ENCODE results near the gene ACSL5. TPM values are rescaled to one million over a fixed set of nuclear protein-coding genes. Genes with fewer than 3 reads are reported as not detected.

Gene ACSL5
- total and polyA plus RNA-seq, 2 of the 8 experiments (the other 6 are each of a cell fraction or from before 2014, with no cell fraction given): not detected

DNA sequence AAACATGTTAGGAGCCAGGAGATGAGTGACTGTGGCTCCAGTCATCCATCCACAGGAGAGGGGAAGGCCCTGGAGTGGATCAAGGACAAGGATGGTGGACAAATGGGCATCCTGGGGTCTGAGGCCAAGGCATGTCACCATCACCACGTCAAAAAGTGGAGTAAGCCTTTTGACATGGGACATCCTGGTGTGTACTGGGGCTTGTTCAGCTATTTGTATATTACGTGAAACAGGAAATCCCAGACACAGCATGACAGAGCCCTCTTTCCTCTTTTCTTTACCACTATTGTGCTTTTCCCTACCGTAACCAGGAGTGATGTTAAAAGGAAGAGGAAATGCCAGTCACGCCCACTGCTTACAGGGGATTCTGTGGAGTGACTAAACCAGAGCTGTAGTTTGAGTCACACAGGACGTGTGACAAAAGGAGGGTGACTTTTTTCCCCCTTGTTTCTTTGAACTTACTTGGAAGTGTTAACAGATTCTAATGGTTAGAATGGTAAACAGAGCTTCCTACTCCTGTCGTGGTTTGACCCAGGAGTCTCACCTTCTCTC, 15.4 kb downstream of the ACSL5 start:
- H3K56ac ChIP-seq (replicated peaks; ENCODE audit: insufficient read length, low read depth, low read length): no peak overlapping the region
- no peak overlapping the region for H2BK5ac ChIP-seq (ENCODE audit: low read depth, low read length)
- H4K5ac ChIP-seq (ENCODE audit: insufficient read length, low read depth, low read length): no peak overlapping the region
- no peak overlapping the region for H3K23ac ChIP-seq (ENCODE audit: insufficient read length)
- FAIRE-seq (no peak), DNase-seq (ENCODE audit: low read depth in 1 of 2, low spot score in 2 of 2) (no peak)
- no peaks in the 10 kb centered on the region for H3K79me1 ChIP-seq (ENCODE audit: low read depth, low read length)
- H3K23me2 ChIP-seq (ENCODE audit: low read depth, low read length): no peaks in the 10 kb centered on the region
- H3K36me3 ChIP-seq (ENCODE audit: control insufficient read depth in 2 of 4, insufficient read depth in 4 of 4, low read length in 3 of 4): no peaks in the 10 kb centered on the region
- no peak overlapping the region for H4K91ac ChIP-seq (replicated peaks; ENCODE audit: insufficient read length, low read length)
- no peak overlapping the region for H3K9ac ChIP-seq (replicated peaks in 1 of 4; ENCODE audit: extremely low read depth in 1 of 4, low read depth in 3 of 4, low read length in 3 of 4)
- no peak overlapping the region for H2BK120ac ChIP-seq (replicated peaks; ENCODE audit: low read depth, low read length)
- CTCF ChIA-PET (ENCODE audit: partially characterized antibody): interaction anchor here (1.1 kb wide), 2 partner anchors 10 to 67 kb away, joined by 3 read pairs; no protein-coding TSS in a partner anchor
- no peaks in the 10 kb centered on the region for H3K4me1 ChIP-seq (replicated peaks in 1 of 4; ENCODE audit: control insufficient read depth in 3 of 4, insufficient read depth in 4 of 4, low read length in 3 of 4)
- H2AK5ac ChIP-seq (ENCODE audit: low read depth, low read length): peak overlapping the region; percentile 28; the same call in 1 of the 2 replicates
- no peaks in the 10 kb centered on the region for H3K9me3 ChIP-seq (ENCODE audit: insufficient read depth in 2 of 2, low read depth in 1 of 2, low read length in 1 of 2)
- H3K18ac ChIP-seq (ENCODE audit: extremely low read depth, low read length): no peak overlapping the region
- H3K14ac ChIP-seq (ENCODE audit: insufficient read length): no peak overlapping the region
- H3K4me3 ChIP-seq (ENCODE audit: extremely low read depth in 1 of 4, insufficient read depth in 2 of 4, low read depth in 3 of 4, low read length in 4 of 4): no peak overlapping the region
- no peak overlapping the region; the same call in 1 of the 2 replicates for H2BK12ac ChIP-seq (ENCODE audit: low read depth, low read length)
- no peak overlapping the region for H2BK15ac ChIP-seq (ENCODE audit: low read length)
- no peaks in the 10 kb centered on the region for H3K79me2 ChIP-seq (ENCODE audit: control insufficient read depth in 1 of 2, insufficient read depth in 2 of 2, low read length in 2 of 2)
- POLR2A ChIA-PET (ENCODE audit: partially characterized antibody): no interaction called here
- H4K8ac ChIP-seq (ENCODE audit: extremely low read depth, insufficient read depth, low read length): no peak overlapping the region
- H3K4me2 ChIP-seq (ENCODE audit: insufficient read depth in 1 of 2, low read depth in 2 of 2, low read length in 2 of 2): no peak overlapping the region
- no peak overlapping the region for H3K4ac ChIP-seq (replicated peaks; ENCODE audit: insufficient read length, low read depth, low read length)
- no peak overlapping the region for H3K27ac ChIP-seq (ENCODE audit: low read depth, low read length)
- no peak overlapping the region for H2BK20ac ChIP-seq (ENCODE audit: low read length)
- H3K27me3 ChIP-seq (replicated peaks in 1 of 4; ENCODE audit: control insufficient read depth in 3 of 4, extremely low read depth in 1 of 4, insufficient read depth in 3 of 4, low read length in 3 of 4): peaks cover 0 to 2% (median 0%) of the 10 kb centered on the region in 4 experiments; a peak in 1 of 7 replicates
- WGBS, 2 experiments (ENCODE audit: extremely low coverage in 1 of 2, insufficient coverage in 1 of 2, insufficient read length in 1 of 2, insufficient replicate concordance in 2 of 2, low coverage in 1 of 2, low lambda C conversion rate in 2 of 2, missing lambda C conversion rate in 1 of 2): 78% methylated on average over 6 of the region's 6 CpGs; no CpG with 5 or more reads in 1 of the 2 experiments
- H2AFZ ChIP-seq (ENCODE audit: low read length): 0 out of 2 replicates have a peak overlapping the region, but pooled peaks have one; percentile 33
- H4K20me1 ChIP-seq (replicated peaks in 1 of 2; ENCODE audit: control insufficient read depth in 1 of 2, insufficient read depth in 2 of 2, low read length in 2 of 2): no peaks in the 10 kb centered on the region
- TF ChIP-seq HDAC6 (IDR thresholded peaks at IDR 0.05; ENCODE audit: low read depth, low read length) (no peak), ASH2L (IDR thresholded peaks at IDR 0.05; ENCODE audit: low read length) (no peak), KDM1A (IDR thresholded peaks at IDR 0.05; ENCODE audit: borderline replicate concordance, low read length) (no peak), TCF12 (IDR thresholded peaks at IDR 0.05; ENCODE audit: low read depth, low read length) (no peak), BRCA1 (IDR thresholded peaks at IDR 0.05; ENCODE audit: low read depth, low read length) (no peak), GTF2F1 (IDR thresholded peaks at IDR 0.05; ENCODE audit: borderline replicate concordance, low read depth, low read length) (no peak), SP4 (IDR thresholded peaks at IDR 0.05; ENCODE audit: low read length) (no peak), SAP30 (IDR thresholded peaks at IDR 0.05; ENCODE audit: insufficient read depth, insufficient replicate concordance, low read length) (no peak)
- TF ChIP-seq, protein P1, sequence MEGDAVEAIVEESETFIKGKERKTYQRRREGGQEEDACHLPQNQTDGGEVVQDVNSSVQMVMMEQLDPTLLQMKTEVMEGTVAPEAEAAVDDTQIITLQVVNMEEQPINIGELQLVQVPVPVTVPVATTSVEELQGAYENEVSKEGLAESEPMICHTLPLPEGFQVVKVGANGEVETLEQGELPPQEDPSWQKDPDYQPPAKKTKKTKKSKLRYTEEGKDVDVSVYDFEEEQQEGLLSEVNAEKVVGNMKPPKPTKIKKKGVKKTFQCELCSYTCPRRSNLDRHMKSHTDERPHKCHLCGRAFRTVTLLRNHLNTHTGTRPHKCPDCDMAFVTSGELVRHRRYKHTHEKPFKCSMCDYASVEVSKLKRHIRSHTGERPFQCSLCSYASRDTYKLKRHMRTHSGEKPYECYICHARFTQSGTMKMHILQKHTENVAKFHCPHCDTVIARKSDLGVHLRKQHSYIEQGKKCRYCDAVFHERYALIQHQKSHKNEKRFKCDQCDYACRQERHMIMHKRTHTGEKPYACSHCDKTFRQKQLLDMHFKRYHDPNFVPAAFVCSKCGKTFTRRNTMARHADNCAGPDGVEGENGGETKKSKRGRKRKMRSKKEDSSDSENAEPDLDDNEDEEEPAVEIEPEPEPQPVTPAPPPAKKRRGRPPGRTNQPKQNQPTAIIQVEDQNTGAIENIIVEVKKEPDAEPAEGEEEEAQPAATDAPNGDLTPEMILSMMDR (IDR thresholded peaks at IDR 0.05; ENCODE audit: control extremely low read depth in 1 of 3, insufficient read depth in 1 of 3, low read depth in 1 of 3, low read length in 3 of 3): no peak
